AML-193 (cell line): ENCODE measurements around the gene GMEB2.
A peak's percentile ranks its signal among the peaks of the same experiment; 100 is the strongest.

Experiments used
- DNase-seq, 2 experiments: peaks; one replicate each; lab custom pipeline; 2025; lab: John Stamatoyannopoulos, UW

Gene GMEB2

DNA sequence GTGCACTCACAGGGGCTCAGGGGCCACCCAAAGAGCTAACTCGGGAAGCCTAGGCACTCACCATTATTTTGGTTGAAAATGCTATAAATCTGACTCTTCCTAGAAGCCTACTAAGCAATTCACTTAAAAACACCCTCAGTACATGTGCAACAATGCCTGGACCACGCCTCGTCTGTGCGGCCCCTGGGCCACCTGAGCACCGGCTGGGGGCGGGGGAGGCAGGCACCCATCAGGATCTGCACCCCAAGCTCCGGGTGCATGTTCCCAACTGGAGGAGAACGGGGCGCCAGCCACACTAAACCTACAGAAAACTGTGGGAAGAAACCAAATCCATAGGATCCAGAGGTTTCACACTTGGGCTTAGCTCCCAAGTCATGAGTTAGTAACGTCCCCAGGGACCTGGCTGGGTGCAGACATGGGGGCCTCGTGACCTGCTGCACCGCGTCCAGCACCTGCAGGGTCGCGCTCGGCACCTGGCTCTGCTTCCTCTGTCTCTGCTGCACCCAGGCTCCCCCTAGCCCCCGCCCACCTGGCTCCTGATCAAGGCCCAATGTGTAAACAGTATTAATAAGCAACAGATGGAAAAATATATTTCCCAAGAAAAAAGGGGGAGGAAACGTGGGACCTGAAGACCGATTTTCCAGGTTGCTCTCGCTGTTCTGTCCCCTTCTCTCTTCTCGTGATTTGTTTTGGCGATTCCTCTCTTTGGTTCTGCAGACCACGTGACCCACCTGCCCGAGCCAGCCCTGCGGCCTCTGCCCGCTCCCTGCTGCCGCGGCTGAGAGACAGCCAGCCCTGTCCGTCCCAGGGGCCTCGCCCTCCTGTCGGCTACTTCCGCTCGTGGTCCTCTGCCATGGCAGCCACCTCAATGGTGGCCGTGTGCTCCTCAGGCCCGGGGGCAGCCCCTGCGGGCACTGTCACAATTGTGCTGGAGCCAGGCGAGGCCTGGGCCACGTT, 37.4 kb downstream of the GMEB2 start:
- no peak for DNase-seq

DNA sequence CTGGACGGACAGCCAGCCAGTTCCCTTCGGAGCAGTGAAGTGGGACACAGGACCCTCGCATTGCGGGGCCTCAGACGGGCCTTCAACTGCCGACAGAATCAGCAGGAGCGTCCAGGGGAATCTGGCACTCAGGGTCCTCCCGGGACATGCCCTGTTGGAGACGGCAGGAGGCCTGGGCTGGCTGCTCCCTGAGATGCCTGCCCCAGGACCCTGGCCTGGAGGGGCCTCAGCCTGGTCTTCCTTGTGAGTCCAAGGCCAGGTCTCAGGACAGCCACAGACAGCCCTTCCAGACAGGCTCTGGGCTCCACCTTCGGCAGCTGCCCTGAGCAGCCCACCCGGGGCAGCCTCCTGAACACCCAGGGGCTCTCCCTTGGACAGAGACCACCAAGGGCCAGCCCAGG, 38.3 kb downstream of the GMEB2 start:
- no peak for DNase-seq

DNA sequence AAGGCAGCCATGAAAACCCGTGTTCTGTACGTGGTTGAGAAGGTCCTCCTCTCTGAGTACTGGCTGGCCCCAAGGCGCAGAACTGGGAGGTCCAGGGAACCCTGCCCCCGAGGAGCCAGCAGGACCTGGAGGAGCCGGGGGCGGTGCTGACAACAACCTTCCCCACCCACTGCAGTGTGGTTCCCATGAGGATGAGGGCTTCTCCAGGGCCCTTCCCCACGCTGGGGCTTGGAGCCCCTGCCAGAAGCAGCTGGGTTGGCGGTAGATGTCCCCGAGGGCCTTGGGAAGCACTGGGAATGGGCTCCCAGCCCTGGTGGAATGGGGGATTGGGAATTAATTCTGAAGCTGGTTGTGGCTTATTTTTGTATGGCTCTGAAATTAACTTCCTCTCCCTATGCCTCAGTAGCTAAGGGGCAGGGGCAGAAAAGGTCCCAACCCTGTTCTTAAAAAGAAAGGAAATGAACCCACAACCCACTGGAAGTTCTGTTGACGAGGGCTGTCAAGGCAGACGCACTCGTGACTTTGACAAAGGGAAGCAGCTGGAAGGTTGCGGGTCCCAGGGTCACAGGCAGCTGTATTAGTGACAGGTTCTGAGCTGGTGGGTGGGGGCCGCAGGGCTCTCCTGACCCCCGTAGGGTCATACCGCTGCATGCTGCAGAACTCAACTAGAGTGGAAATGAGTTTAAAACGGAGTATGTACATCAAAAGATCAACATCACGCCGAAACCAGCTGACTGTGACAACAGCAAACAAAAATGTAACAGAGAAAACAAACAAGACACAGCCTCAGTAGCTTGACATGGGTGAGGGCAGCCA, 38.9 kb downstream of the GMEB2 start:
- DNase-seq = no peak

DNA sequence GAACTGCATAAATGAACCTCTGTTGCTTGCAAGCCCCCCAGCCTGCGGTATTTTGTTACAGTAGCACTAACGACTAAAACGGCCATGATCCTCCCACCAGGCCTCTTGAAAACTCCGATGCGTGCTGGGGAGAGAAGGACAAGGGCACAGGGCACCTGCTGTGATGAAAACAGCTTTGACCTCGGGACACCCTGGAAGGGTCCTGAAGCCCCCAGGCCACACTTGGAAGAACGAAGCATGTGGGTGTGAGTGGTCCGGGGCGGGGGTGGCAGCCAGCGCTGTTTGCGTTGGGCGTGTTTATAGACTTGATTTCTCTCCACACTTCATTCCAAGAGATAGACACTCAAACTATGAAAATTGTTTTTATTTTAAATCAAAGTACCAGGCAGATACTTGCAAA, 39.6 kb downstream of the GMEB2 start:
- no peak for DNase-seq

DNA sequence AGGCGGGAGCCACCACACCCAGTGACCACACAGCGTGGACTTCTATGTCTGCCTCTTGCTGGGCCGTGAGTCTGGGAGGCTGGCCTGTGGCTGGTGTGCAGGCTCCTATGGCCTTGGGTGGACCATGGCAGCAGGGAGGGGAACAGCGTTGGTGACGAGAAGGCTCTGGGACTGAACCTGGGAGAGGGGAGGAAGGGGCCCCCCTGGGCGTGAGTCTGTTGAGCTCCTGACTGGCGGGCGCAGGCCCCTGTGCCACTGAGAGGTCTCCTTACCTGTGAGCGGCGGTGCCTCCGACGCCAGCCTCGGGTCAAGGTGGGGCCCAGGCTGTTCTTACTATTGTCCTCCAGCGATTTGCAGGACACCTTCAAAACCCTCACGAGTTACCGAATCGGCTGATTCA, 40.1 kb downstream of the GMEB2 start:
- DNase-seq = no peak

DNA sequence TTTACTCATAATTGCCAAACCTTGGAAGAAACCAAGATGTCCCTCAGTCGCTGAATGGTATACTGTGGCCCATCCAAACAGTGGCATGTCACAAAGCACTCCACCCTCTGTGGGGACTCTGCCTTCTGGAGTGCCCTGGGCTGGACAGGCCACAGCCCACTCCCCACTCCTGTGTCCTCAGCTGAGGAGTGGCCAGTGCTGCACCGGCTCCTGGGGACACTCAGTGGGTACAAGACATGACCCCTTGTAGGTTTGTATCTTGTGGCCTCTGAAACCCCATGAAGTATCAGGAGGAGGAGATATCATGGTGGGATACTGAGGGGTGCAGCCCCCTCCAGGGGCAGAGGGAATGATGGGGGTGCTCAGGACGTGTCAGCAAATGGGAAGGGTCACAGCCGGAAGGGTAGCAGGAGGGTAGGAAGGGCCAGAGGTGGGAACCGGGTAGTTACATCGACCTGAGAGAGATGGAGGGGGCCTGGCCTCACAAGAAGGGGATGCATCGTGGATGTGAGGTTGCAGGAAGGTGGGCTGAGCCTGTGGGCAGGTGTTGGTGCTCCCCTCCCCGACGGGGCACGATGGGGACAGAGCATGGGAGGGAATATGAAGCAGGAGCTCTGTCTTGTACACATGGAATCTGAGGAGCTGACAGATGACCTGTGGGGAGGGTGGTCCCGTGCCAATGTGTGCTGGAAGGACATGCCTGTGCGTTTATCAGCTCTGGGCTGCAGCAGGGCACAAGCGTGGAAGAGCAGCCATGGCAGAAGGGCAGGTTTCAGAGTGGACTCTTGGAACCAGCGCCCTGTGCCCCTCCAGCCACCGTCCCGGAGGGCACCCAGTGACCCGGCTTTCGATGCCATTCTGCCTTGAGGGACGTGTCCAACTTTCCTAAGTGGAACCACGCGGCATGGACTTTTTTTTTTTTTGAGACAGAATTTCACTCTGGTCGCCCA, 41.0 kb downstream of the GMEB2 start:
- DNase-seq = no peak

DNA sequence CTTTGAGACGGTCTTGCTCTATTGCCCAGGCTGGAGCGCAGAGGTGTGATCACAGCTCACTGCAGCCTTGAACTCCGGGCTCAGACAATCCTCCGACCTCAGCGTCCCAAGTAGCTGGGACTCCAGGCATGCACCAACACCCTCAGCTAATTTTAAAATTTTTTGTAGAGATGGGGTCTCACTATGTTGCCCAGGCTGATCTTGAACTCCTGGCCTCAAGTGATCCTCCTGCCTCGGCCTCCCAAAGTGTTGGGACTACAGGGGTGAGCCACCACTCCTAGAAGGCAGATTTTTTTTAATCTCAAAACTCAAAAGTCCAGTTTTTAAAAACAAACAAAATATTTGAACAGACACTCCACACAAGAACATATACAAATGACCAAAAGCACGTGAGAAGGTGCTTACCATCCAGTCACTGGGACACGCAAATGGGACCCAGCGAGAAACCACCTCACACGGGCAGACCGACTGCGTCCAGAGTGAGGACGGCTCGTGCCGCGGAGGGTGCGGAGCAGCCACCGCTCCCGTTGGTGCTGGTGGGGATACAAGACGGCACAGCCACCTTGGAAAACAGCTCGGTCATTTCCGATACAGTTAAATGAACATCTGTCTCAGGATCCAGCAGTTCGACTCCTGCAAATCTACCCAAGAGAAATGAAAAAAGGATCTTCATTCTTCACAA, 44.4 kb downstream of the GMEB2 start:
- no peak for DNase-seq

DNA sequence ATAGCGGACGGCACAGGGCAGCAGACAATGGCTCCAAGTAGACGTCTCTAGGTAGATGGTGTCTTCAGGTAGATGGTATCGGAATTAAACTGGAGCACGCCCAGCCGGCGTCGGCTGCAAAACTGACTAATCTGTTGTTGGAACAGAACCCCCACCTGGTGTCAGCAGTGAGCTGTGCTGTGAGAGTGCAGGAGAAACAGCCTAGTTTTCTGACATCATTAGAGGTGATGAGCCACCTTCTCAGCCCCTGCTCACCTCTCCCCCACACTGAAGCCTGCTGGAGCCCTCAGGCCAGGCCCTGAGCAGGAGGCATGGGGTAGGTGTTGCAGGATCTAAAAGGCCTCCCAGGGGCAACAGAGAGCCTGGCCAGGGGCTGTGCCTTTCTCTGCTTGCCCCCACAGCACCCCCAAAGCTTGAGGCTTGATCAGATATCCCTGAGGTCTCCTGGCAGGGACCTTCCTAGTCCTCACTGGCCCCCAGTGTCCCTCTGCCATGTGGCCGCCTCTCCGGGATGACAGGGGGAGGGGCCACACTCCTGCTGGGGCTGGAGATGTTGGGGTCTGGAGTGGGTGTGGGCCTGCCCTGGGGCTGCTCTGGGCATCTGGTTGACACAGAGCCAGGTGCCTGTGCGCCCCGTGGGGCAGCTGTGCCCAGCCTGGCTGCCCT, 46.0 kb downstream of the GMEB2 start:
- DNase-seq = no peak

DNA sequence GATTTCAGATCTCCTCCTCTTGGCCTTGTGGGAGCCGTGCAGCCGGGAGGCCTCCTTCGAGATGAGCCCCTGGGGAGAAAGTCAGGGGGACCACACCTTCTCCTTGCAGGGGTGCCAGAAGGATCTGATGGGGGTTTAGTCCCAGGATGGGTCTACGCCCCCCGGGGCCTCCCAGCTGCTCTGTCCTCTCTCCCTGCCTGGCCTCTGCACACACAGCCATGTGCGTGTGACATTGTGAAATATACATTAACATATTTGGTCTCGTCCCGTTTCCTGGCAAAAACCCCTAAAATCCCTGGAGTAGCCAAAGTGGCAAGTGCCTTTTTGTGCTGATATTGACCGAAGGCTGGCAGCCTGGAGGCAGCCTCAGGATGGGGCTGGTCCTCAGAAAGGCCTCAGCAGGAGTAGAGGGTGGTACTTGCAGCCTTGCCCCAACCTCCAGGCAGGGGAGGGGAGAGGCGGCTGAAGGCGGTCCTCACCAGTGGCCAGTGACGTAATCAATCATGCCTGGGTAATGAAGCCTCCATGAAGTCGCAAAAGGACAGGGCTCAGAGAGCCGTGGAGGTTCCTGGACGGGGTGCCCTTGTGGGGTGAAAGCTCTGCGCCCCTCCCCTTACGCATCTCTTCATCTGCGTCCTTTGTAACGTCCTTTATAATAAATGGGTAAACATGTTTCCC, 47.7 kb downstream of the GMEB2 start:
- DNase-seq = no peak

DNA sequence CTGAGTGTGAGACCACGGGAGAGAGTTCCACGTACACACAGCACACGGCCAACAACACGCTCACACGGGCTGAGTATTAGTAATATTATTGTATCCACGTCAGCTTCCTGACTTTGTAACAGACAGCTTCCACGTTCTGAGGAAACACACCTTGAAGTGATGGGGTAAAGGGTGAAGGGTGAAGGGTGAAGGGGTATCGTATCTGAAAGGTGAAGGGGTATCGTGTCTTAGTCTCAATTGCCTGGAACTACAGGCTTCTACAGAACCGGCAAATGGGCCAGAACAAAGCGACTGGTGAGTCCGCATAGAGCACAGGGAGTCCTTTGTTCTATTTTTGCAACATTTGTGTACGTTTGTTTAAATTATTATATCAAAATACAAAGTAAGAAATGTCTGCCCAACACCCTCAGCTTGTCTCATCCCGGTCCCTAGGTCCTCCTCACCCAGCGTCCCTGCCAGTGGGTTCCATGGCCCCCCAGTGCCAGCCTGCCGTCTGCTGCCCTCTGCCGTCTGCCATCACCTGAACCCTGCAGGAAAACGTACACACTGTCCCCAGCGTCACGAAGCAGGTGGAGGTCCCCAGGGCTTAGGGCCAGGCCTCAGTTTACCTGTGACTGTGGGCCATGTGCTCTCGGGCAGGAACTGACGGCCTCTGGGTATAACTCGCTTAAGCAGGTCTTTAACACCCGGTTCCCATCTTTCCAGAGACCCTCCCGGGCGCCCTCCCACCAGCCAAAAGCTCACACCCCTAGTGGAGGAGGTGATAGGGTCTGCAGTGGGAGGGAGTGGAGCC, 48.5 kb downstream of the GMEB2 start:
- DNase-seq = no peak

DNA sequence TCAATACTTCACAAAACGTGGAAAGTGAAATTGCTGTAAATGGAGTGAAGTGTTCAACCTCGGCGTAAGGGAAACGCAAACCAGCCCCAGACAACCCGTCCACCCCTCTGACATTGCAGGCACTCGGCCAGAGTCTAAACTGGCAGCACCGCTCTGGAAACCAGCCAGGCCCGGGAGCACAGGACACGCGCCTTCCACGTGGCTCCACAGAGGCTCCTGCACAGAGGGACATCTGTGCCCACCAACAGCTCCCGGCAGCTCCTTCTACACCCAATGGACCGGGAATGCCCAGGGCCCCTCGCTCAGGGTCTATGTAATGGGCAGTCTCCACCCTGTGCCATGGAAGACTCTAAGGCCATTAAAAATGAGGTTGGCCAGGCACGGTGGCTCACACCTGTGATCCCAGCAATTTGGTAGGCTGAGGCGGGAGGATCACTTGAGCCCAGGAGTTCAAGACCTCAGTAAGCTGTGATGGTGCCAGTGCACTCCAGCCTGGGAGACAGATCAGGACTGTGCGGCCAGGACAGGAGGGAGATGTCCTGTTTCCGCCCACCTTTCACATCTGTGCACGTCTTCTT, 49.5 kb downstream of the GMEB2 start:
- no peak for DNase-seq

DNA sequence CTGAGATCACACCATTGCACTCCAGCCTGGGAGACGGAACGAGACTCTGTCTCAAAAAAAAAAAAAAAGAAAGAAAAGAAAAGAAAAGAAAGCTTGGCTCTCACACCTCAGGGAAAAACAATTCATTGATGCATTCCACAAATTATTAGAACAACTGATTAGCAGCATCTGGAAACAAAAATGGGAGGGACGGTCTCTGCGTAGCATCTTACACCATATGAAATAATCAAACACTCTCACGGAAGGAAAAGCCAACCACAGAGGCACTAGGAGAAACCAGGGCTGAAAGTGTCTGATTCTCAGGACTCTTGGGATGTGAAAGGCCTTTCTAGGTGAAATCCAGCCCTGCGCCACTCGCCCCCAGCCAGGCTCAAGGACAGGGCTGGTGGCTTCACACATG, 50.6 kb downstream of the GMEB2 start:
- DNase-seq = no peak

DNA sequence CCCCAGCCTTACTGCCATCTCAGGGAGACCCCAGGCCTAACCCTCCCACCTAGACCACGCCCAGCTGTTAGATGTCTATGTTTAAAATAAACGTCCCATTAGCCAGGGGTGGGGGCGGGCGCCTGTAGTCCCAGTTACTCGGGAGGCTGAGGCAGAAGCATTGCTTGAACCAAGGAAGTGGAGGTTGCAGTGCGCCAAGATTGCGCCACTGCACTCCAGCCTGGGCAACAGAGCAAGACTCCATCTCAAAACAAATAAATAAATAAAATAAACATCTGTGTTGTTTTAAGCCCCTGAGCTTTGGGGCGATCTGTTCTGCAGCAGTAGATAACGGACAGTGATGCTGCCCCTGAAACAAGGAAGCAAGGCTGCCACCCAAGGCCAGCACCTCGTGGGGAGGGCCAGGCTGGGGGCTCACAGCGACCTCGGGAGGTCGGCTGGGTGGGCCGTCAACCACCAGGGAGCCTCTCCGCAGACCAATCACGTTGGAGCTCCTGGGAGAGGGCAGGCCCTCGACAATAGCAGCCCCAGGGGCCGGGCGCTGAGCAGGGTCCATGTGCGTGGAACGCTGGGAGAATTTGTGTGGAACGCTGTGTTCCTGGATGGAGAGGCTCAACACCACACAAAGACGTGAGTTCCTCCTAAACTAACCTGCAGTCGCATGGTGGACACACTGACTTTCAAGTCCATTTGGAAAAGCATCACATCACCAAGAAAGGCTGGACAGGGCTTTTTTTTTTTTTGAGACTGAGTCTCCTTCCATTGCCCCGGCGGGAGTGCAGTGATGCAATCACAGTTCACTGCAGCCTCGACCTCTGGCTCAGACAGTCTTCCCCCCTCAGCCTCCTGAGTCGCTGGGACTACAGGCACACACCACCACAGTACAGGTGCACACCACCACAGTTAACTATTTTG, 51.8 kb downstream of the GMEB2 start:
- DNase-seq = no peak

DNA sequence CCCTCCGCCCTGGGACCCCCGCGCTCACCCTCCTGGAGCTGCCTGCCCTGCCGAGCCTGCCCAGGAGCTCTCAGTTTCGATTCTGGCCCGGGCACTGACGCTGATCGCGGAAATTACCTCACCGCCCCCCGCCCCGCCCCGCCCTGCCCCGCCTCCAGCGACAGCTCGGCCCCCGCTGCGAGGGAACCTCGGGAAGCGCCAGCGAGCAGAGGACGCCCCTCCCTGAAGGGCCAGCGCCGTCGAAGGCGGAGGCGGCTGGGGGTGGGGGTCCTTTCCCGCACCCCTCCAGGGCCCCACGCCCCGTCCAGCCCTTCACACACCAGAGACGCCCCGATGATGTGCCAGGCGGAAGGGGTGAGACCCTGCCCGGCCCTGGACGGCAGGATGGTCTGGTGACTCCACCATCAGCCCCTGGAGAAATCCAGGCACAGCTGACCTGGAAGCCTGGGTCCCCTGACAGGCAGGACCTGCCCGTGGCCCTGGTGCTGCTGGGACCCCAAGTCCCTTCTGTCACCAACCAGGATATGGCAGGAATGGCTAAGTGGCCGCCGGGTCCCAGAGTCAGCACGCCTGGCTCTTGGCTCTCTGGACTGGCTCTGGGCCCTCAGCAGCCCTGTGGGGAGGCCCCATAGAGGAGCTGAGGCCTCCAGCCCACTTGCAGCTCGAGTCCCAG, 52.6 kb downstream of the GMEB2 start, which contains the start of gene HELZ2:
Gene HELZ2, minus strand, starts transcription at position 84 of the 673 bp plus-strand sequence. CDS start 1,854 bp downstream, outside the sequence.
- peak in 1 of 2 experiments; percentile 5 for DNase-seq

DNA sequence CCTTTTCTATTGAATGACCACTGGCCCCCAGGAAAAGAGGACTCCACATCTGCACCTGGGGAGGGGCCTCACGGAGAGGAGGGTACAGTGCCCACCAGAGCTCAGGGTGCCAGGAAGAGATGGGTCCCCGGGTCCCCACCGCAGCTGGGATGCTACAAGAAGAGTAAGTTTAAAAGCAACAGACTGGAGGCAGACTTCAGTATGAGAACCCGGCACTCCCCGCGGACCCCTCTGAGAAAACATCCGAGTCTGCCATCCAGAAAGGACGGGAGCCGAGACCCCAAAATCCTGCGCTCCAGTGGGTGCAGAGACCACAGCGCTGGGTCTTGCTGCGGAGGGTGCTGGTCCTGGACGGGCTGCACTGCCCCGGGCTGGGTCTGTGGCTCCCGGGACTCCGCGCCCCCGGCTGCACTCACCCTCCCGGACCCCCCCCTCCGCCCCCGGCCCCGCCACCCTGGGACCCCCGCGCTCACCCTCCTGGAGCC, 53.2 kb downstream of the GMEB2 start:
- DNase-seq = no peak

DNA sequence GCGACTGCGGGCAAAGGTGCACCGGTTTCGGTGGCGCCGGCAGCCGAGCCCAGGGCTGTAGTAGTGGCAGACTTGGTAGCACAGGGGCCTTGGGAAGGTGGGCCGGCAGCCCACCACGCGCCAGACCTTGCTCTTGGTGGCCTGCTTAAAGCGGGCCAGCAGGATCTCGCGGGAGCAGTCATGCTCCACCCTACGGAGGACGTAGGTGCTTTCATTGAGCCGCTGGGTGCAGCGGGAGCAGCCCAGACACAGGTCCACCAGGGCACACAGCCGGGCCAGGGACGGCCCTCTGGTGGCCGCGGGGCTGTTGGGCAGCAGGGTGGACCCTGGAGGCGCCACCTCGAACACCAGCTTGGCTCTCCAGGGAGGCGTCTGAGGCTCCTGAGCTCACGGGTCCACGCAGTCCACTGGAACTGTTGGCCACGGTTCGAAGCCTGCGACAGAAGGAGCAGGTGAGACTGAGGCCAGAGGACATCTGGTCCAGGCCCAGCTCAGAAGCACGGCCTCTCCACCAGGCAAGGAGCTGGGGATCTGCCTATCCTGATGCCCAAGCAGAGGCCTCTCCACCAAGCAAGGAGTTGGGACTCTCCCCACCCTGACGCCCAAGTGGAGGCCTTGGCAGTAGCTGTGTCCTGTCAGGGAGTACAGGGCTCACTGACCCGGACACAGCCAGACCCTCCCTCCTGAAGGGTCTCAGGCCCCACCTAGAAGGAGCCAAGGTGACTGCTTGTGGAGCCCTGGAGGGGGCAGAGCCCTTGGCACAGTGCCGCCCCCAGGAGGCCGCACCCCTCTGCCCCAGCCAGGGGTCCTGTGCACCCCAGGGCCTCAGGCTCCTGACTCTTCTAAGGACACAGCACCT, 53.9 kb downstream of the GMEB2 start:
- DNase-seq = no peak
